ENCODE data around the gene ALDOA.
A peak's percentile ranks its signal among the peaks of the same experiment; 100 is the strongest.

Gene ALDOA

DNA sequence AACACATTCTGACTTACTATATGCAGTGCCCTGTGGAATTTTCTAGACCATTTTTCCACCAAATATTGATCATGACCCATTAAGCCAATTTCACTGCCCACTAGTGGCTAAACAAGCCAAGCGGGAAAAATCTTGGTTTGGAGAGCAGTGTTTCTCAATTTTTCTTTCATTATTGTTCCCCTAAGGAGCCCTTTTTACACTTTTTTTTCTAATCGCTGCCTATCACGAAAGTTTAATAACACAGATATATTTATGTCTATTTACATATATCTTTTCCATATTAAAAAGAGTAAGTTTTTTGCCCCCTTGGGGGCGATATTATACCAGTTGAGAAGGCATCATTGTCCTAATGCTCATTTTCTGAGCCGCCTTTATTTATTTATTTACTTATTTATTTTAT lies 23.7 kb upstream of the ALDOA start:
- DNase-seq (ENCODE audit: low read depth) = peak; percentile 50
- H3K4me3 ChIP-seq (ENCODE audit: control insufficient read depth, low read depth, low read length) = no peak overlapping the region
- TF ChIP-seq, protein P1, sequence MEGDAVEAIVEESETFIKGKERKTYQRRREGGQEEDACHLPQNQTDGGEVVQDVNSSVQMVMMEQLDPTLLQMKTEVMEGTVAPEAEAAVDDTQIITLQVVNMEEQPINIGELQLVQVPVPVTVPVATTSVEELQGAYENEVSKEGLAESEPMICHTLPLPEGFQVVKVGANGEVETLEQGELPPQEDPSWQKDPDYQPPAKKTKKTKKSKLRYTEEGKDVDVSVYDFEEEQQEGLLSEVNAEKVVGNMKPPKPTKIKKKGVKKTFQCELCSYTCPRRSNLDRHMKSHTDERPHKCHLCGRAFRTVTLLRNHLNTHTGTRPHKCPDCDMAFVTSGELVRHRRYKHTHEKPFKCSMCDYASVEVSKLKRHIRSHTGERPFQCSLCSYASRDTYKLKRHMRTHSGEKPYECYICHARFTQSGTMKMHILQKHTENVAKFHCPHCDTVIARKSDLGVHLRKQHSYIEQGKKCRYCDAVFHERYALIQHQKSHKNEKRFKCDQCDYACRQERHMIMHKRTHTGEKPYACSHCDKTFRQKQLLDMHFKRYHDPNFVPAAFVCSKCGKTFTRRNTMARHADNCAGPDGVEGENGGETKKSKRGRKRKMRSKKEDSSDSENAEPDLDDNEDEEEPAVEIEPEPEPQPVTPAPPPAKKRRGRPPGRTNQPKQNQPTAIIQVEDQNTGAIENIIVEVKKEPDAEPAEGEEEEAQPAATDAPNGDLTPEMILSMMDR (conservative IDR thresholded peaks at IDR 0.05; ENCODE audit: control insufficient read depth, insufficient read depth, low read depth, low read length) = peak; percentile 27

DNA sequence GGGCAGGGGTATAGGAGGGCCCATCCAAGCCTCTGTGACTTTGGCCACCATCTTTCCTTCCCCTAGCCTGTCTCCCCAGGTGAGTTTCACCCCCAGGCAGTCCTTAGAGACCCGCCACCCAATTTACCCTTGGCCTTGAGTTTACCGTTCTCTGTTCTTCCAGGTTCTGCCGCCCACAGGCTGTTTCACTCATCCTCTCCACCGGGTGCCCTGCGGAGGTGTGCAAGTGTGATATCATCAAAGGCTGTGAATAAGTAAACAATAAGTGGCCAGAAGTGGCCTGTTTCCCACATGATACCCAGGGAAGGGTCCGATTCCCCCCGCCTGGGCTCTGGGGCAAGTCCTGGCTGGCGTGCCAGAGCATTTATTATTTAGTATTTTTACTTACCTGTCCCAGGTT lies 19.4 kb upstream of the ALDOA start:
- no peak overlapping the region for H3K4me3 ChIP-seq (ENCODE audit: control insufficient read depth, low read depth, low read length)
- no peak for DNase-seq (ENCODE audit: low read depth)
- TF ChIP-seq, protein P1 (conservative IDR thresholded peaks at IDR 0.05; ENCODE audit: control insufficient read depth, insufficient read depth, low read depth, low read length) = no peak

DNA sequence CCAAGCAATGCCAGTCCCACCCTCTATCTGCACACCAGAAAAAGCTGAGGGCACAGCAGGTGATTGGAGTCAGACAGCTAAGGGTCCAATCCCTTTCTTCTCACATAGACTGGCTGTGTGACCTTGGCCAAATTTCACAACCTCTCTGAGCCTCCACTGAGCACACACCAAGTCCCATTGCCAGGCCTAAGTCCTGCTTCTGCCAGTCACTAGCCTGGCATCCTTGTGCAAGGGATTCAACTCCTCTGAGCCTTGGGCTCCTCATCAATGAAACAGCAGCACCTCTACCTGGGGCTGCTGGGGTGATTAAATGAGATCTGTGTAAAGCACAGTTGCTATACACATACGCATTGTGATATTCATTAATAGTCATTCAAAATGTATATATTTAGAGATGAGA lies 19.0 kb upstream of the ALDOA start:
- TF ChIP-seq, protein P1 (conservative IDR thresholded peaks at IDR 0.05; ENCODE audit: control insufficient read depth, insufficient read depth, low read depth, low read length) = no peak

DNA sequence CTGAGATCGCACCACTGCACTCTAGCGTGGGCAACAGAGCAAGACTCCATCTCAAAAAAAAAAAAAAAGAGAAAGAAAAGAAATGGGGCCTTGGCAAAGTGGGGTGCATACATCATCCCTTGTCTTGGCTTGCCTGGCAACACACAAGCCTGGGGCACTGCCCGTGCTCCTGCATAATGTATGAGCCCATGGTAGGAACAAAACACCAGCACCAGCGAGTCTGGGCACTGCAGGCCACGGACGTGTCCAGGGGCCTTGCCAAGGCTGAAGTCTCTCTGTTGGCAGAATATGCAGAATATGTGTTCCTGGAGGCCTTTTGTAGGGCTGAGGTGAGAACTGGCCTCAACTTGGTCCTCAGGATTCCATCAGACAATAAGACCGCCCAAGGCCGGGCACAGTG lies 15.7 kb upstream of the ALDOA start:
- no peak overlapping the region for H3K4me3 ChIP-seq (ENCODE audit: control insufficient read depth, low read depth, low read length)
- DNase-seq (ENCODE audit: low read depth) = no peak
- TF ChIP-seq, protein P1 (conservative IDR thresholded peaks at IDR 0.05; ENCODE audit: control insufficient read depth, insufficient read depth, low read depth, low read length) = no peak

More for the DNA sequence above, 19.0 kb upstream of the ALDOA start:
- no peak for DNase-seq (ENCODE audit: low read depth)
- H3K4me3 ChIP-seq (ENCODE audit: control insufficient read depth, low read depth, low read length) = no peak overlapping the region

DNA sequence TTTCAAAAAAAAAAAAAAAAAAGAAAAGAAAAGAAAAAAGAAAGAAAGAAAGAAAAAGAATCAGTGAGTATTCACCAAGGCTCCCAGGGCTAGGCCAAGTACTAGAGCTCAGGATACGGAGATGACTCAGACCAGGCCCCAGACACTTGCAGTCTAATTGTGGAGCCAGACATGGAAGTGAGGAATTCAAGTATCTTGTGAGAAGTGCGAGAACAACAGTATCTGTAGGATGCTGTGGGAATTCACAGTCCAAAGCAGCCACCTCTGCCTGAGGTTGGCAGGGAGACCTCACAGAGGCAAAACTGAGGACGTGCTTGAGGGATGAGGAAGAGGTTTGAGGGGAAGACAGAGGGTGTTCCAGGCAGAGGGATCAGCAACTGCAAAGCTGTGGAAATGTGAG lies 14.0 kb upstream of the ALDOA start:
- TF ChIP-seq, protein P1 (conservative IDR thresholded peaks at IDR 0.05; ENCODE audit: control insufficient read depth, insufficient read depth, low read depth, low read length) = no peak
- DNase-seq (ENCODE audit: low read depth) = peak; percentile 60
- H3K4me3 ChIP-seq (ENCODE audit: control insufficient read depth, low read depth, low read length) = no peak overlapping the region

DNA sequence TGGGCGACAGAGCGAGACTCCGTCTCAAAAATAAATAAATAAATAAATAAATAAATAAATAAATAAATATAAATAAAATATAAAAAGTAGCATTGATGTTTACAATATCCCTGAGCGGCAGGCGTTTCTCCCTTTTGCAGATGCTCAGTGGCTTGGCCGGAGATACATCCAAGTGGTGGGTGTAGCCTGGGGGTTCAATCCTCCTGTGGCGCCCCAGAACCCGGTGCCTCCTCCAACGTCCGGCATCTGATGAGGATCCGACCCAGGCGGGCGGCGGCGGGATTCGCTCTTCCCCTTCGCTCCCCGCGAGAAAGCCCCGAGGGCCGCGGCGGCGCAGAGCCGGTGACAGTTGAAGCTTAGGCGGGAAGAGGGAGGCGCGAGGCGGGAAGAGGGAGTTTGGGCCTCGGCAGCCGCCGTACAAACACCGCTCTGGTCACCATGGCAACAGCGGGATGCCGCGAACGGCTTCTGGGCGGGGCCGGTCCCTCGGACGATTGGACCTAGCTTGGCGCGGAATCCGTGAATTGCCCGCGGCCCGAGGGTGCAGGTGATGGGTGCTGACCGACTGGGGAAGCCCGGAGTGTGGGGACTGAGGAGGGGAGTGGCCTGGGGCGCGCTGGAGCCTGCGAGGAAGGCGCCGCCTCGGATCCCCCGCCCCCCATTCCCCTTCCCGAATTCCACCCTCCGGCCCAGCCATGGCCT lies 12.7 kb upstream of the ALDOA start:
- DNase-seq (ENCODE audit: low read depth) = peak; percentile 89
- H3K4me3 ChIP-seq (ENCODE audit: control insufficient read depth, low read depth, low read length) = peak overlapping the region; percentile 68
- TF ChIP-seq, protein P1 (conservative IDR thresholded peaks at IDR 0.05; ENCODE audit: control insufficient read depth, insufficient read depth, low read depth, low read length) = no peak
